Left cardiac atrium (tissue), 4 donors: ENCODE measurements around the gene PABPC5. TPM values are rescaled to one million over a fixed set of nuclear protein-coding genes. Genes with fewer than 3 reads are reported as not detected.

Source experiments
- ATAC-seq, 2 donors: fragments of 200-7000 bp; cut with Tn5 transposase; one replicate each; pipeline ENCODE4 v1.9.1; 2020; ENCODE audit warnings: mild to moderate bottlenecking in 2 of 2, moderate library complexity in 2 of 2
- DNase-seq: peaks from one replicate; pipeline ENCODE4 v3.0.0-alpha.2; 2020
- intact Hi-C, 2 donors: fragments of 100-400 bp; cut with DNase I; formaldehyde crosslinking; loops; one replicate each; pipeline versions ENCODE4 v1.14.1 to v1.15.1; 2022 to 2023
- long read RNA-seq: library from polyadenylated mRNA; unstranded; transcript quantifications from one replicate; pipeline ENCODE4 v2.0.0, GENCODE V29; 2021
- total RNA-seq, 2 donors: library from RNA; stranded (reverse); fragmentation: NEBNext Ultra II Directional; extraction: Animal tissue kit (Norgen Biotek cat#: 25700); gene quantifications; one replicate each; pipeline ENCODE4 v1.2.1, GENCODE V29; 2021
- donor health status: DM: no; HTN: yes; CAD: no.
- donor health status: DM: no; HTN: yes; CAD: no; lungs with severe emphysema.
- donor health status: DM: yes; HTN: yes; CAD: no.
- donor health status: Dilated cardiomyopathy.

Gene PABPC5
- 1 to 10 TPM; 1.2 TPM for total RNA-seq
- long read RNA-seq, partial matches to known transcripts, result 0 of 2 reads
- long read RNA-seq, other reads (novel, unspliced or antisense), result 2 of 2 reads

- DNase-seq (peak; percentile 88), ATAC-seq (peak; percentile 98 to 100)
- intact Hi-C loops, result no loop called here
Observed at GRCh38 chrX:91434351-91435168, at the start of gene PABPC5. PABPC5 (plus strand) TSS chrX:91434839; CDS start chrX:91435578, 739 bp downstream.

- no peak for DNase-seq
- intact Hi-C loops, result no loop called here
- no peak for ATAC-seq
Observed at GRCh38 chrX:91389026-91389425, 45.6 kb upstream of the PABPC5 start.

GRCh38 chrX:91414713-91415112 is 19.9 kb upstream of the PABPC5 start:
- ATAC-seq (no peak), DNase-seq (no peak)
- intact Hi-C loops, result no loop called here

GRCh38 chrX:91435395-91435794 is 756 bp downstream of the PABPC5 start:
- DNase-seq (peak; percentile 20), ATAC-seq (no peak)
- intact Hi-C loops, result no loop called here
